HG02840 (cell line): ENCODE data around the gene ST6GALNAC6.
"Not testable (repeated sequence)": the region's sequence is repeated elsewhere in the genome, so short reads cannot be mapped to it uniquely, and the experiment has no call there.

Experiments
- ATAC-seq: cut with Tn5 transposase; IDR thresholded peaks from one replicate; pipeline ENCODE4 v1.9.1; 2021; ENCODE audit warnings: mild to moderate bottlenecking, moderate library complexity, moderate number of reproducible peaks; ENCODE audit not compliant: unreplicated experiment, low FRiP score

ST6GALNAC6 gene

GRCh38 chr9:127875306-127875966 lies 24.0 kb downstream of the ST6GALNAC6 start:
- no peak for ATAC-seq

GRCh38 chr9:127874301-127875221 lies 24.8 kb downstream of the ST6GALNAC6 start:
- ATAC-seq, result no peak

GRCh38 chr9:127873886-127874285 lies 25.5 kb downstream of the ST6GALNAC6 start:
- no peak for ATAC-seq

- ATAC-seq, result no peak
These were observed 26.1 kb downstream of the ST6GALNAC6 start for GRCh38 chr9:127873223-127873691.

- ATAC-seq, result no peak
These were observed 26.8 kb downstream of the ST6GALNAC6 start for GRCh38 chr9:127872369-127873222.

GRCh38 chr9:127871531-127871930 lies 27.9 kb downstream of the ST6GALNAC6 start:
- no peak for ATAC-seq

- no peak for ATAC-seq
These were observed 28.5 kb downstream of the ST6GALNAC6 start for GRCh38 chr9:127870887-127871286.

GRCh38 chr9:127870153-127870491 lies 29.3 kb downstream of the ST6GALNAC6 start:
- ATAC-seq, result not testable (repeated sequence)

- ATAC-seq, result no peak
These were observed 29.9 kb downstream of the ST6GALNAC6 start for GRCh38 chr9:127869310-127870152.

- ATAC-seq, result no peak
These were observed 31.0 kb downstream of the ST6GALNAC6 start for GRCh38 chr9:127868278-127868902.

GRCh38 chr9:127867356-127868277 lies 31.8 kb downstream of the ST6GALNAC6 start:
- no peak for ATAC-seq

- no peak for ATAC-seq
These were observed 32.9 kb downstream of the ST6GALNAC6 start for GRCh38 chr9:127866535-127866934.

- ATAC-seq, result no peak
These were observed 33.5 kb downstream of the ST6GALNAC6 start for GRCh38 chr9:127865645-127866464.

GRCh38 chr9:127863191-127863621 lies 36.2 kb downstream of the ST6GALNAC6 start:
- no peak for ATAC-seq

GRCh38 chr9:127862075-127863011 lies 37.1 kb downstream of the ST6GALNAC6 start:
- ATAC-seq, result no peak

GRCh38 chr9:127860779-127861178 lies 38.6 kb downstream of the ST6GALNAC6 start:
- ATAC-seq, result no peak
